GM18951 (cell line): ENCODE measurements around the gene STUB1.
A peak's percentile ranks its signal among the peaks of the same experiment; 100 is the strongest.

ENCODE experiments used
- POLR2A ChIP-seq: IDR thresholded peaks from 4 replicates; pipeline ENCODE4 v1.6.1; 2011; ENCODE audit warnings: mild to moderate bottlenecking; ENCODE audit not compliant: insufficient read length, insufficient read depth; ENCODE audit errors: extremely low read depth
- in situ Hi-C: fragments of 300-500 bp; cut with MboI; formaldehyde crosslinking; loops from one replicate; pipeline ENCODE4 v1.12.0; 2022; ENCODE audit warnings: low sequenced_read_pairs, mixed read lengths, inconsistent platforms; ENCODE audit not compliant: unreplicated experiment

The STUB1 gene

GRCh38 chr16:648781-649589 lies 31.2 kb upstream of the STUB1 start, which contains the start of gene WDR90:
Gene WDR90 (plus strand): TSS chr16:649365. CDS start chr16:649417, 52 bp downstream.
- peak; percentile 49 for TF ChIP-seq POLR2A
- in situ Hi-C loops, result no loop called here

GRCh38 chr16:649631-650030 lies 30.6 kb upstream of the STUB1 start:
- in situ Hi-C loops, result no loop called here
- no peak for TF ChIP-seq POLR2A

GRCh38 chr16:651844-652243 lies 28.4 kb upstream of the STUB1 start:
- in situ Hi-C loops, result no loop called here
- TF ChIP-seq POLR2A, result no peak

GRCh38 chr16:652454-653305 lies 27.5 kb upstream of the STUB1 start:
- in situ Hi-C loops, result no loop called here
- no peak for TF ChIP-seq POLR2A

GRCh38 chr16:654034-654433 lies 26.2 kb upstream of the STUB1 start:
- no peak for TF ChIP-seq POLR2A
- in situ Hi-C loops, result no loop called here

GRCh38 chr16:657487-657886 lies 22.7 kb upstream of the STUB1 start:
- in situ Hi-C loops, result no loop called here
- no peak for TF ChIP-seq POLR2A

- in situ Hi-C loops, result no loop called here
- no peak for TF ChIP-seq POLR2A
Measured at GRCh38 chr16:658679-659571, 21.3 kb upstream of the STUB1 start.

- in situ Hi-C loops, result no loop called here
- TF ChIP-seq POLR2A, result no peak
Measured at GRCh38 chr16:659618-660017, 20.6 kb upstream of the STUB1 start.

- TF ChIP-seq POLR2A, result no peak
- in situ Hi-C loops, result no loop called here
Measured at GRCh38 chr16:660132-660458, 20.1 kb upstream of the STUB1 start.

GRCh38 chr16:660459-661183 lies 19.6 kb upstream of the STUB1 start:
- in situ Hi-C loops, result no loop called here
- TF ChIP-seq POLR2A, result peak; percentile 20

- no peak for TF ChIP-seq POLR2A
- in situ Hi-C loops, result no loop called here
Measured at GRCh38 chr16:661184-661821, 18.9 kb upstream of the STUB1 start.

GRCh38 chr16:662095-662494 lies 18.1 kb upstream of the STUB1 start:
- TF ChIP-seq POLR2A, result no peak

GRCh38 chr16:662597-662996 lies 17.6 kb upstream of the STUB1 start:
- in situ Hi-C loops, result no loop called here
- no peak for TF ChIP-seq POLR2A

More at GRCh38 chr16:662095-662494, 18.1 kb upstream of the STUB1 start:
- in situ Hi-C loops, result no loop called here
